H1 (cell line): ENCODE results near the gene CREBL2.

Experiments
- ASH2L ChIP-seq: fragments of 200-600, 300-600 bp; sonication (generic); IDR thresholded peaks from one replicate; pipeline ENCODE4 v1.7.1; 2017; ENCODE audit warnings: low read length
- CREB1 ChIP-seq: IDR thresholded peaks from 2 replicates; pipeline ENCODE4 v1.6.1; 2012; ENCODE audit warnings: inconsistent platforms
- EZH2 ChIP-seq: fragments of 200-600 bp; sonication (generic); IDR thresholded peaks from 2 replicates; pipeline ENCODE4 v1.7.1; 2012; ENCODE audit warnings: low read depth, mild to moderate bottlenecking, moderate library complexity, low read length, inconsistent platforms; ENCODE audit not compliant: severe bottlenecking
- GABPA ChIP-seq: IDR thresholded peaks from 2 replicates; pipeline ENCODE4 v1.6.1; 2011; ENCODE audit warnings: mild to moderate bottlenecking, low read length, moderate library complexity, borderline replicate concordance; ENCODE audit not compliant: insufficient read depth
- JUN ChIP-seq: IDR thresholded peaks from 2 replicates; pipeline ENCODE4 v1.6.1; 2011; ENCODE audit warnings: low read depth, mild to moderate bottlenecking, improper control_type of control experiment, low read length
- MAFK ChIP-seq: IDR thresholded peaks from 2 replicates; pipeline ENCODE4 v1.6.1; 2012; ENCODE audit warnings: low read depth, mild to moderate bottlenecking, improper control_type of control experiment, low read length
- POLR2A ChIP-seq, 2 experiments: IDR thresholded peaks; 1 replicate in 1 of 2; 2 replicates in 1 of 2; pipeline ENCODE4 v1.6.1; 2011; ENCODE audit warnings: low read depth in 2 of 2, low read length in 2 of 2, mild to moderate bottlenecking in 2 of 2; ENCODE audit errors: control extremely low read depth in 1 of 2
- POLR2AphosphoS5 ChIP-seq: IDR thresholded peaks from 2 replicates; pipeline ENCODE4 v1.6.1; 2011; ENCODE audit warnings: low read depth, low read length
- SUZ12 ChIP-seq: fragments of 200-600 bp; sonication (generic); IDR thresholded peaks from 2 replicates; pipeline ENCODE4 v1.6.1; 2012; ENCODE audit warnings: mild to moderate bottlenecking, inconsistent platforms, low read length, moderate library complexity, mixed read lengths
- TF ChIP-seq, protein P1 (sequence below), 3 experiments: IDR thresholded peaks; 1 replicate in 2 of 3; 2 replicates in 1 of 3; pipeline versions ENCODE4 v1.5.1 to v1.6.1; 2011; ENCODE audit warnings: low read length in 3 of 3, mild to moderate bottlenecking in 3 of 3, inconsistent platforms in 2 of 3, low read depth in 1 of 3, moderate library complexity in 1 of 3; ENCODE audit not compliant: insufficient read depth in 1 of 3; ENCODE audit errors: control extremely low read depth in 1 of 3
- TF ChIP-seq, protein P2 (sequence below): IDR thresholded peaks from 2 replicates; pipeline ENCODE4 v1.6.1; 2012; ENCODE audit warnings: inconsistent platforms

DNA sequence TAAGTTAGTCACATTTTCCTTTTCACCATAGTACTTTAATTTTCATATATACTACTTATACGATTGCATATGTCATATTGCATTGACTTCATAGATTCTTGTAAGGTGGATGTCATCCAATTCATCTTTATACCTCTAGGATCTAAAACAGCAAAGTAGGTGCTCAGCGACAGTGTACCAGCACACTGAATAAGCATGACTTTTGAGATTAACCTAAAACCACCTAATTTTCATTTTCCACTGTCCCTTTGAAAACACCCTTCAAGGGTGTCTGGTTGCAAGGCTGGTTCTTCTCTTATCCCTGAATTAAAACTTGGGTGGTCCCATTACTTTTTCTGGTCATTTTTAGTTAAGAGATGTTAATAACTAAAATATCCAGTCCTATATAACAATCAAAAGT, 79.9 kb downstream of the CREBL2 start:
- TF ChIP-seq EZH2 (no peak), JUN (no peak), ASH2L (no peak), CREB1 (no peak), MAFK (no peak), POLR2A (IDR thresholded peaks at IDR 0.05; ENCODE audit: control extremely low read depth in 1 of 2, low read depth in 2 of 2, low read length in 2 of 2) (no peak), GABPA (no peak), SUZ12 (no peak), POLR2AphosphoS5 (no peak)
- TF ChIP-seq, protein P1, sequence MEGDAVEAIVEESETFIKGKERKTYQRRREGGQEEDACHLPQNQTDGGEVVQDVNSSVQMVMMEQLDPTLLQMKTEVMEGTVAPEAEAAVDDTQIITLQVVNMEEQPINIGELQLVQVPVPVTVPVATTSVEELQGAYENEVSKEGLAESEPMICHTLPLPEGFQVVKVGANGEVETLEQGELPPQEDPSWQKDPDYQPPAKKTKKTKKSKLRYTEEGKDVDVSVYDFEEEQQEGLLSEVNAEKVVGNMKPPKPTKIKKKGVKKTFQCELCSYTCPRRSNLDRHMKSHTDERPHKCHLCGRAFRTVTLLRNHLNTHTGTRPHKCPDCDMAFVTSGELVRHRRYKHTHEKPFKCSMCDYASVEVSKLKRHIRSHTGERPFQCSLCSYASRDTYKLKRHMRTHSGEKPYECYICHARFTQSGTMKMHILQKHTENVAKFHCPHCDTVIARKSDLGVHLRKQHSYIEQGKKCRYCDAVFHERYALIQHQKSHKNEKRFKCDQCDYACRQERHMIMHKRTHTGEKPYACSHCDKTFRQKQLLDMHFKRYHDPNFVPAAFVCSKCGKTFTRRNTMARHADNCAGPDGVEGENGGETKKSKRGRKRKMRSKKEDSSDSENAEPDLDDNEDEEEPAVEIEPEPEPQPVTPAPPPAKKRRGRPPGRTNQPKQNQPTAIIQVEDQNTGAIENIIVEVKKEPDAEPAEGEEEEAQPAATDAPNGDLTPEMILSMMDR (IDR thresholded peaks at IDR 0.05; ENCODE audit: control extremely low read depth in 1 of 3, insufficient read depth in 1 of 3, low read depth in 1 of 3, low read length in 3 of 3) = no peak
- TF ChIP-seq, protein P2, sequence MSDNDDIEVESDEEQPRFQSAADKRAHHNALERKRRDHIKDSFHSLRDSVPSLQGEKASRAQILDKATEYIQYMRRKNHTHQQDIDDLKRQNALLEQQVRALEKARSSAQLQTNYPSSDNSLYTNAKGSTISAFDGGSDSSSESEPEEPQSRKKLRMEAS = no peak
